Measurements from ENCODE around the gene GPR89A. TPM values are rescaled to one million over a fixed set of nuclear protein-coding genes. Genes with fewer than 3 reads are reported as not detected.
"Not testable (repeated sequence)": the region's sequence is repeated elsewhere in the genome, so short reads cannot be mapped to it uniquely, and the experiment has no call there.

Gene GPR89A
- total RNA-seq, 2 donors from 2014 or later: 33.9 to 34.5 TPM

GRCh38 chr1:145714524-145715111 is 106.8 kb downstream of the GPR89A start:
- no peaks in the 10 kb centered on the region for H3K27me3 ChIP-seq (ENCODE audit: control insufficient read depth, insufficient read depth, low read length, poor library complexity, severe bottlenecking)
- peaks cover 10% of the 10 kb centered on the region for H3K4me1 ChIP-seq (ENCODE audit: control insufficient read depth, insufficient read depth, low read length)
- H3K27ac ChIP-seq (ENCODE audit: low read depth, low read length): no peak overlapping the region
- Mint-ChIP-seq H3K4me3 (no peak overlapping the region), H3K27ac (no peak overlapping the region), H3K4me1 (peaks cover 20% of the 10 kb centered on the region), H3K36me3 (ENCODE audit: low read depth) (no peaks in the 10 kb centered on the region), H3K9me3 (no peaks in the 10 kb centered on the region), H3K27me3 (ENCODE audit: insufficient read depth) (peaks cover 6% of the 10 kb centered on the region)
- no peaks in the 10 kb centered on the region for H3K36me3 ChIP-seq (ENCODE audit: control insufficient read depth, insufficient read depth, low read length)
- TF ChIP-seq, protein P1, sequence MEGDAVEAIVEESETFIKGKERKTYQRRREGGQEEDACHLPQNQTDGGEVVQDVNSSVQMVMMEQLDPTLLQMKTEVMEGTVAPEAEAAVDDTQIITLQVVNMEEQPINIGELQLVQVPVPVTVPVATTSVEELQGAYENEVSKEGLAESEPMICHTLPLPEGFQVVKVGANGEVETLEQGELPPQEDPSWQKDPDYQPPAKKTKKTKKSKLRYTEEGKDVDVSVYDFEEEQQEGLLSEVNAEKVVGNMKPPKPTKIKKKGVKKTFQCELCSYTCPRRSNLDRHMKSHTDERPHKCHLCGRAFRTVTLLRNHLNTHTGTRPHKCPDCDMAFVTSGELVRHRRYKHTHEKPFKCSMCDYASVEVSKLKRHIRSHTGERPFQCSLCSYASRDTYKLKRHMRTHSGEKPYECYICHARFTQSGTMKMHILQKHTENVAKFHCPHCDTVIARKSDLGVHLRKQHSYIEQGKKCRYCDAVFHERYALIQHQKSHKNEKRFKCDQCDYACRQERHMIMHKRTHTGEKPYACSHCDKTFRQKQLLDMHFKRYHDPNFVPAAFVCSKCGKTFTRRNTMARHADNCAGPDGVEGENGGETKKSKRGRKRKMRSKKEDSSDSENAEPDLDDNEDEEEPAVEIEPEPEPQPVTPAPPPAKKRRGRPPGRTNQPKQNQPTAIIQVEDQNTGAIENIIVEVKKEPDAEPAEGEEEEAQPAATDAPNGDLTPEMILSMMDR (conservative IDR thresholded peaks at IDR 0.05): no peak
- 94 to 100% methylated on average over 6 of the region's 6 CpGs for WGBS, 2 experiments (ENCODE audit: insufficient coverage in 1 of 2, insufficient read length in 1 of 2)
- no peak overlapping the region for H3K4me3 ChIP-seq (ENCODE audit: low read length)
- no peak overlapping the region for H3K9ac ChIP-seq (ENCODE audit: extremely low read depth, low read length, poor library complexity, severe bottlenecking)
- no peak for DNase-seq
- H3K9me3 ChIP-seq (ENCODE audit: control insufficient read depth, low read length): no peaks in the 10 kb centered on the region

GRCh38 chr1:145716641-145717345 is 109.0 kb downstream of the GPR89A start:
- no peak for DNase-seq
- 60 to 75% methylated on average over 6 to 10 of the region's 10 CpGs for WGBS, 2 experiments (ENCODE audit: insufficient coverage in 1 of 2, insufficient read length in 1 of 2)

DNA sequence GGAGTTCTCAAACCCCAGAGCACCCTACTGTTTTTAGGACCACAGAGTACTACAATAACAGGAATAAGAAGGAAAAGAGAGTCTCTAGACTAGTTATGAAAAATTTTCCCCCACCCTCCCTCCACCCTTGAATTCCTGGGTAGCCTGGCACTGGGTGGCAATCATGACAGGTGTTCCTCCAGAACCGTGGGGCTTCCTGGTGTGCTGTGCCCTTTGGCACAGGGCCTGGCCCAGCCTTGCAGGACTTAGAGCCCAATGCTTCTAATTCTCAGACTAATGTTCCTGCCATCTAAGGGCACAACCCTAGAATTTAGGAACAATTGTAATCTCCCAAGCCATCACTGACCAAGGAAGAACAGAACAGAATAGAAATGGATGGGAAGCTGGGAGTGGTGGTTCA is 110.0 kb downstream of the GPR89A start:
- peaks cover 18% of the 10 kb centered on the region for H3K4me1 Mint-ChIP-seq
- Histone ChIP-seq H3K36me3 (ENCODE audit: control insufficient read depth, insufficient read depth, low read length) (no peaks in the 10 kb centered on the region), H3K4me3 (ENCODE audit: low read length) (no peak overlapping the region), H3K4me1 (ENCODE audit: control insufficient read depth, insufficient read depth, low read length) (no peaks in the 10 kb centered on the region), H3K9ac (ENCODE audit: extremely low read depth, low read length, poor library complexity, severe bottlenecking) (no peak overlapping the region), H3K27me3 (ENCODE audit: control insufficient read depth, insufficient read depth, low read length, poor library complexity, severe bottlenecking) (no peaks in the 10 kb centered on the region), H3K27ac (ENCODE audit: low read depth, low read length) (no peak overlapping the region), H3K9me3 (ENCODE audit: control insufficient read depth, low read length) (no peaks in the 10 kb centered on the region)
- H3K27ac Mint-ChIP-seq: no peak overlapping the region
- no peak overlapping the region for H3K4me3 Mint-ChIP-seq
- 91% methylated on average over 1 of the region's 1 CpG; no CpG with 5 or more reads in 1 of the 2 experiments for WGBS, 2 experiments (ENCODE audit: insufficient coverage in 1 of 2, insufficient read length in 1 of 2)
- TF ChIP-seq, protein P1 (conservative IDR thresholded peaks at IDR 0.05): no peak
- no peaks in the 10 kb centered on the region for H3K9me3 Mint-ChIP-seq
- peaks cover 25% of the 10 kb centered on the region for H3K27me3 Mint-ChIP-seq (ENCODE audit: insufficient read depth)
- DNase-seq: no peak
- H3K36me3 Mint-ChIP-seq (ENCODE audit: low read depth): no peaks in the 10 kb centered on the region

More at GRCh38 chr1:145716641-145717345, 109.0 kb downstream of the GPR89A start:
- Histone ChIP-seq H3K9ac (ENCODE audit: extremely low read depth, low read length, poor library complexity, severe bottlenecking) (no peak overlapping the region), H3K4me3 (ENCODE audit: low read length) (no peak overlapping the region), H3K36me3 (ENCODE audit: control insufficient read depth, insufficient read depth, low read length) (no peaks in the 10 kb centered on the region), H3K27me3 (ENCODE audit: control insufficient read depth, insufficient read depth, low read length, poor library complexity, severe bottlenecking) (no peaks in the 10 kb centered on the region), H3K9me3 (ENCODE audit: control insufficient read depth, low read length) (no peaks in the 10 kb centered on the region), H3K4me1 (ENCODE audit: control insufficient read depth, insufficient read depth, low read length) (peaks cover under 1% of the 10 kb centered on the region), H3K27ac (ENCODE audit: low read depth, low read length) (peak overlapping the region; percentile 76)
- TF ChIP-seq, protein P1 (conservative IDR thresholded peaks at IDR 0.05): no peak
- Mint-ChIP-seq H3K4me1 (peaks cover 18% of the 10 kb centered on the region), H3K36me3 (ENCODE audit: low read depth) (no peaks in the 10 kb centered on the region), H3K9me3 (no peaks in the 10 kb centered on the region), H3K4me3 (no peak overlapping the region), H3K27me3 (ENCODE audit: insufficient read depth) (peaks cover 20% of the 10 kb centered on the region), H3K27ac (no peak overlapping the region)

GRCh38 chr1:145718465-145718864 is 110.7 kb downstream of the GPR89A start:
- not testable (repeated sequence) for H3K36me3 Mint-ChIP-seq (ENCODE audit: low read depth); H3K27me3 ChIP-seq (ENCODE audit: control insufficient read depth, insufficient read depth, low read length, poor library complexity, severe bottlenecking); H3K27ac ChIP-seq (ENCODE audit: low read depth, low read length); H3K9me3 ChIP-seq (ENCODE audit: control insufficient read depth, low read length); H3K27ac Mint-ChIP-seq; H3K9me3 Mint-ChIP-seq; H3K4me3 Mint-ChIP-seq; H3K36me3 ChIP-seq (ENCODE audit: control insufficient read depth, insufficient read depth, low read length); H3K4me1 ChIP-seq (ENCODE audit: control insufficient read depth, insufficient read depth, low read length); H3K4me3 ChIP-seq (ENCODE audit: low read length); H3K9ac ChIP-seq (ENCODE audit: extremely low read depth, low read length, poor library complexity, severe bottlenecking); DNase-seq
- 90 to 92% methylated on average over 2 to 4 of the region's 5 CpGs for WGBS, 2 experiments (ENCODE audit: insufficient coverage in 1 of 2, insufficient read length in 1 of 2)
- Mint-ChIP-seq H3K27me3 (ENCODE audit: insufficient read depth) (peaks cover 25% of the 10 kb centered on the region), H3K4me1 (peaks cover 18% of the 10 kb centered on the region)
